ENCODE results near the gene TMEM69. TPM values are rescaled to one million over a fixed set of nuclear protein-coding genes. Genes with fewer than 3 reads are reported as not detected.

Gene TMEM69
- total and polyA plus RNA-seq, 2 donors (not counting 3 experiments of a cell fraction or from before 2014, with no cell fraction given) = 25.6 to 56.2 TPM

DNA sequence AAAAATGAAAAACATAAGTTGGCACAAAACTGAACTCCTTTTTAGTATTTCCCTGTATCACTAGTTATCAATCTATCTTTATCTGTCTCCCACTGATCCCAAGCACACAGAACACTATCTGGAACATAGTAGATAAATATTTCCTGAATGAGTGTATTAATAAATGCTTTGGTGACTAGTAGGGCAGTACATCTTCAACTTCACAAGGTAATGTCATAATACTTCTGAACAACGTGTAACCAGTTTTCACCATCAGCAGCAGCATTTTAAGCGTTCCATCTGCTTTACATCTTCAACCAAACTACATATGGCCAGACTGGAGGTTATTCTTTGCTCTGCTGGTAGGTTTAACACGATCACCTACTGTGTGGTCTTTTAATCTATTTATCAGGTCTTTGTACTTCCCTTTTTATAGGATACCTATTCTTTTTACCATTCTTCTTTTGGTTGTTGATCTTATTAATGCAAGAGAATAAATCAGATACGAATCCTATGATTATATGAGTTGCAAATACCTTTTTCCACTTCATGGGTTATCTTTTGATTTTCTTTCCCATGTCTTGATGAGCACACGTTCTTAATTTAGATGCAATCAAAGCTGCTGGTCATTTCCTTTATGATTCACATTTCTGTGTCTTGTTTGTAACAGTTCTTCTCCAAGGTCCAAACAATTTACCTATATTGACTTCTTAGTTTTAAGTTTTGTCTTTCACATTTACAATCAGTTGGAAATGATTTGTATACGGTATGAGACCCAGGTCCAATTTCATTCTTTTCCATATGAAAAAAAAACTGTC is 17.9 kb upstream of the TMEM69 start:
- no TSS peak for BruUV-seq (replicated peaks)
- FAIRE-seq = no peak
- no peak overlapping the region for H3K4me3 ChIP-seq (replicated peaks in 1 of 3; ENCODE audit: insufficient read depth in 1 of 3, low read depth in 1 of 3, low read length in 3 of 3)
- peak; percentile 29 for DNase-seq (ENCODE audit: low read depth, low spot score)
- no peak for TF ChIP-seq GATA2 (IDR thresholded peaks at IDR 0.05; ENCODE audit: insufficient read depth, insufficient read length, low read depth, low read length)
- TF ChIP-seq POLR2AphosphoS5 (IDR thresholded peaks at IDR 0.05; ENCODE audit: insufficient read depth, low read depth, low read length) = no peak
- TF ChIP-seq EZH2 (IDR thresholded peaks at IDR 0.05; ENCODE audit: borderline replicate concordance, low read depth, low read length, severe bottlenecking) = no peak
- no peak for TF ChIP-seq MAX (IDR thresholded peaks at IDR 0.05; ENCODE audit: insufficient read depth, insufficient read length)
- no peak for TF ChIP-seq CTCF (IDR thresholded peaks at IDR 0.05; ENCODE audit: extremely low read depth in 1 of 2, insufficient read depth in 1 of 2, low read depth in 1 of 2, low read length in 2 of 2)
- TF ChIP-seq MYC (IDR thresholded peaks at IDR 0.05; ENCODE audit: low read depth, low read length) = no peak
- no peak for TF ChIP-seq FOS (IDR thresholded peaks at IDR 0.05; ENCODE audit: borderline replicate concordance, insufficient read depth, low read length)
- no peak for TF ChIP-seq POLR2A (IDR thresholded peaks at IDR 0.05; ENCODE audit: low read depth, low read length)
- no peak for TF ChIP-seq JUN (IDR thresholded peaks at IDR 0.05; ENCODE audit: borderline replicate concordance, insufficient read depth, insufficient read length, low read depth)
- H4K20me1 ChIP-seq (replicated peaks; ENCODE audit: control insufficient read depth, extremely low read depth, insufficient read depth, low read length) = peaks cover 14% of the 10 kb centered on the region
- peak overlapping the region; percentile 28 for H3K4me2 ChIP-seq (ENCODE audit: insufficient read depth, low read length)
- peak overlapping the region; percentile 16 for H3K27ac ChIP-seq (ENCODE audit: insufficient read depth, low read depth, low read length)
- H3K36me3 ChIP-seq (ENCODE audit: control insufficient read depth in 2 of 2, extremely low read depth in 1 of 2, insufficient read depth in 2 of 2, low read length in 2 of 2) = no peaks in the 10 kb centered on the region
- H3K79me2 ChIP-seq (ENCODE audit: control insufficient read depth, insufficient read depth, low read length) = peaks cover 97% of the 10 kb centered on the region
- CTCF ChIA-PET = interaction anchor here (0.6 to 1.4 kb wide), 6 partner anchors 8 to 173 kb away, joined by 3 to 4 read pairs (median 3); no protein-coding TSS in a partner anchor
- intact Hi-C loops (cut with micrococcal nuclease) (no loop called here), dilution Hi-C loops (cut with MboI; ENCODE audit: extremely low pct_ligation_motif_present, low sequenced_read_pairs) (no loop called here)
- H3K9me1 ChIP-seq (replicated peaks; ENCODE audit: control insufficient read depth, extremely low read depth, insufficient read depth, low read length) = no peaks in the 10 kb centered on the region
- H3K4me1 ChIP-seq (ENCODE audit: control insufficient read depth, extremely low read depth, insufficient read depth, low read length) = peaks cover 9% of the 10 kb centered on the region
- POLR2A ChIA-PET = interaction anchor here (1.2 kb wide), 1 partner anchor 10 kb away, joined by 9 read pairs; no protein-coding TSS in a partner anchor
- no peaks in the 10 kb centered on the region for H3K27me3 ChIP-seq (ENCODE audit: control insufficient read depth in 2 of 2, insufficient read depth in 2 of 2, low read length in 2 of 2)
- H3K9ac ChIP-seq (replicated peaks; ENCODE audit: extremely low read depth, insufficient read depth, low read length) = no peak overlapping the region
- H3K9me3 ChIP-seq (replicated peaks; ENCODE audit: control insufficient read depth, insufficient read depth, low read length) = no peaks in the 10 kb centered on the region
- no peak overlapping the region for H2AFZ ChIP-seq (ENCODE audit: low read depth, low read length)

Data from endothelial cell of umbilical vein (primary cell).